Transverse colon (tissue), 4 donors: Measurements from ENCODE around the gene FAM229A. TPM values are rescaled to one million over a fixed set of nuclear protein-coding genes. Genes with fewer than 3 reads are reported as not detected.

Experiments
- DNase-seq: peaks from one replicate; pipeline ENCODE4 v3.0.0-alpha.2; 2019
- H3K27ac ChIP-seq, 4 donors: fragments of 200-600 bp; sonication (generic); 2 replicates each; pipeline ENCODE4 v1.5.1; 2016 to 2018; ENCODE audit warnings: inconsistent platforms in 4 of 4
- H3K27me3 ChIP-seq: fragments of 200-600 bp; sonication (generic); 2 replicates; pipeline ENCODE4 v1.5.1; 2017; ENCODE audit warnings: inconsistent platforms
- H3K36me3 ChIP-seq, 4 donors: fragments of 200-600 bp; sonication (generic); 2 replicates each; pipeline ENCODE4 v1.5.1; 2017 to 2019; ENCODE audit warnings: inconsistent platforms in 4 of 4
- H3K4me1 ChIP-seq, 4 donors: fragments of 200-600 bp; sonication (generic); 2 replicates each; pipeline ENCODE4 v1.5.1; 2017 to 2020; ENCODE audit warnings: inconsistent platforms in 4 of 4
- H3K4me3 ChIP-seq, 4 donors: fragments of 200-600 bp; sonication (generic); 1 replicate in 1 of 4; 2 replicates in 3 of 4; pipeline versions ENCODE4 v1.5.1 to v1.6.1; 2017 to 2019; ENCODE audit warnings: inconsistent platforms in 4 of 4
- H3K9me3 ChIP-seq, 2 donors: fragments of 200-600 bp; sonication (generic); 2 replicates each; pipeline ENCODE4 v1.5.1; 2017 to 2019; ENCODE audit warnings: inconsistent platforms in 2 of 2
- EP300 ChIP-seq: sonication (generic); formaldehyde crosslinking; IDR thresholded peaks from one replicate; pipeline ENCODE4 v1.6.1; 2017; ENCODE audit warnings: antibody characterized with exemption, low read depth
- POLR2A ChIP-seq: fragments of 450-650 bp; IDR thresholded peaks from one replicate; pipeline ENCODE4 v1.6.1; 2016; ENCODE audit warnings: antibody characterized with exemption, mild to moderate bottlenecking, moderate library complexity
- POLR2AphosphoS5 ChIP-seq, 3 donors: sonication (generic); formaldehyde crosslinking; IDR thresholded peaks; one replicate each; pipeline ENCODE4 v1.6.1; 2016; ENCODE audit warnings: antibody characterized with exemption in 3 of 3
- WGBS, 2 donors: methylation state at CpG; one replicate each; pipeline ENCODE4 v1.1.5; 2018; ENCODE audit warnings: low coverage in 1 of 2; 5-methylcytosine and 5-hydroxymethylcytosine counted together
- in situ Hi-C, 4 donors: fragments of 200-750 bp; cut with MboI; loops; one replicate each; pipeline versions ENCODE4 v1.15.0 to v1.15.1; 2017; ENCODE audit warnings: low sequenced_read_pairs in 3 of 4, low pct_ligation_motif_present in 1 of 4, low pct_unique_long_range_greater_than_20kb in 1 of 4
- intact Hi-C: fragments of 100-400 bp; cut with DNase I; formaldehyde crosslinking; loops from one replicate; pipeline ENCODE4 v1.15.1; 2023; ENCODE audit warnings: low total_unique reads
- total RNA-seq, 4 donors: library from RNA; depleted of rRNA; stranded (reverse); fragments of >200 nt; gene quantifications; one replicate each; pipeline ENCODE4 v1.1.0, GENCODE V29; 2016
- TF ChIP-seq, protein P1 (sequence below), 5 experiments: fragments of 200-600 bp in 3 of 5; fragments of 450-650 bp in 2 of 5; sonication (generic) in 3 of 5; IDR thresholded peaks; 1 replicate in 2 of 5; 2 replicates in 3 of 5; pipeline ENCODE4 v1.5.1; 2016 to 2017; ENCODE audit warnings: antibody characterized with exemption in 5 of 5, inconsistent platforms in 3 of 5, mild to moderate bottlenecking in 2 of 5, moderate library complexity in 1 of 5

FAM229A gene
- total RNA-seq, 4 donors from 2014 or later, result 12.1 to 59.1 (median 21.1) TPM

DNA sequence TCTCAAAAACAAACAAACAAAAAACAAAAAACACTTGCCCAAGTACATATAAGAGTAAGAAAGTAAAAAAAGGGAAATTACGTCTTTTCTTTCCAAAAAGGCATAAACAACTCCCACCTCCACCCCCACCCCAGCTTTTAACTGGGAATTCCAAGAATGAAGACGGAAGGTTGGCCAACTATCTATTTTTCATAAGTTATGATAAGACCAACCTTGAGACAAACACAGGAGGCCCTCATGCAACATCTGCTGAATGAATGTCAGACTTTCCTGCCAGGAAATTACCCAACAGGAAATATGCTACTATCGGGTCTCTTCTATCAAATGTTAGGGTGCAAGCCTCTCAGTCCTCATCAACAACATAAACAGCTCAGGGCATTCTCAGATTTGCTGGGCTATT is 30.0 kb upstream of the FAM229A start:
- no peak for DNase-seq
- H3K27me3 ChIP-seq, result no peaks in the 10 kb centered on the region
- H3K27ac ChIP-seq, result no peak overlapping the region
- H3K36me3 ChIP-seq, result peaks cover 0 to 23% (median 11%) of the 10 kb centered on the region in 4 donors
- WGBS, 2 donors, result 71 to 76% methylated on average over 2 to 3 of the region's 3 CpGs
- TF ChIP-seq, protein P1, sequence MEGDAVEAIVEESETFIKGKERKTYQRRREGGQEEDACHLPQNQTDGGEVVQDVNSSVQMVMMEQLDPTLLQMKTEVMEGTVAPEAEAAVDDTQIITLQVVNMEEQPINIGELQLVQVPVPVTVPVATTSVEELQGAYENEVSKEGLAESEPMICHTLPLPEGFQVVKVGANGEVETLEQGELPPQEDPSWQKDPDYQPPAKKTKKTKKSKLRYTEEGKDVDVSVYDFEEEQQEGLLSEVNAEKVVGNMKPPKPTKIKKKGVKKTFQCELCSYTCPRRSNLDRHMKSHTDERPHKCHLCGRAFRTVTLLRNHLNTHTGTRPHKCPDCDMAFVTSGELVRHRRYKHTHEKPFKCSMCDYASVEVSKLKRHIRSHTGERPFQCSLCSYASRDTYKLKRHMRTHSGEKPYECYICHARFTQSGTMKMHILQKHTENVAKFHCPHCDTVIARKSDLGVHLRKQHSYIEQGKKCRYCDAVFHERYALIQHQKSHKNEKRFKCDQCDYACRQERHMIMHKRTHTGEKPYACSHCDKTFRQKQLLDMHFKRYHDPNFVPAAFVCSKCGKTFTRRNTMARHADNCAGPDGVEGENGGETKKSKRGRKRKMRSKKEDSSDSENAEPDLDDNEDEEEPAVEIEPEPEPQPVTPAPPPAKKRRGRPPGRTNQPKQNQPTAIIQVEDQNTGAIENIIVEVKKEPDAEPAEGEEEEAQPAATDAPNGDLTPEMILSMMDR (IDR thresholded peaks at IDR 0.05), result no peak
- TF ChIP-seq POLR2AphosphoS5 (IDR thresholded peaks at IDR 0.05), result no peak
- TF ChIP-seq POLR2A, result no peak
- in situ Hi-C loops, result loop anchor here in 1 of 4 donors (25.0 kb wide), 1 partner anchor 180 kb away; the partner anchor contains the start of genes CCDC28B, DCDC2B, EIF3I and IQCC
- no peak overlapping the region for H3K4me3 ChIP-seq
- intact Hi-C loops, result no loop called here
- peaks cover 23 to 34% (median 29%) of the 10 kb centered on the region in 4 donors for H3K4me1 ChIP-seq
- H3K9me3 ChIP-seq, result no peaks in the 10 kb centered on the region

DNA sequence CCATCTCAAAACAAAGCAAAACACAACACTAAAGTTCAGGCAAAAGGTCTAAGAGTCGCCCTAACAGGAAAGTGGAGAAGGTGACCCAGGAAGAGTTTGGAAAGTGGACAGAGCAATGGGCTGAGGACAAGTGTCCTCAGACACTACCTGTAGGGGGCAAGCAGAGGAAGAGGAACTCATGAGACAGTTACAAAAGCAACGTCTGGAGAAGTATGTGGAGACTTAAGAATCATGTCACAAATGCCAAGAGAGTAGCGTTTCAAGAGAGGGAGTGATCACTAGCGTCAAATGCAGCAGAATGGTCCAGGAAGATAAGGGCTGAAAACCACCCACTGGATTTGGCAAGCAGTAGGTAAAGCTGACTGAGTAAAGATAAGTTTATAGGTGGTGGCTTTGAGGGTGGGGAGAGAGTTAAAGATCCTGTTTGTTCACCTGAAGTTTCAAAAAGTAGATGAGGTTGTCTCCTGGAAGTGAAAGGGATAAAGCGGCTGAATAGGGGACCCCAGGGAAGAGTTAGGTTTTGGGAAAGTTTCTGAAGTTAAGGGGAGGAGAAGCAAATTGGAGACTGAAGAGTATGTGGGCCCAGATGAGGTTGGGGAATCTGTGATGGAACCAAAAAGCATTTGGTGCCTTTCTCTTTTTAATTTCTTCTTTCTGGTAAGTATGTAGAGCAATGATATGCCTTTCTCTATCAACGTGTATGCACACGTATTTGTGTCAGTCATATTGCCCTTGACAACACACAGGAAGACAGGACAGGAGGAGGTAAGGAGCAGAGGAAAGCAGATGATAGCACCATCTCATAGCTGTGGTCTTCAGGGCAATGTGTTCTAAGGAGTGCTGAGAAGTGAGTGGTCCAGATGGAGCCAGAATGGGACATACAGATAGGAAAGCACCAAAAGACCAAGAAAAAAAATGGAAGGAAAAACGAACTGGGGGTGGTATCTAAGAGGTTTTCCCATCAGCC is 28.9 kb upstream of the FAM229A start:
- intact Hi-C loops (no loop called here), in situ Hi-C loops (loop anchor here in 1 of 4 donors (25.0 kb wide), 1 partner anchor 179 kb away; the partner anchor contains the start of genes CCDC28B, DCDC2B, EIF3I and IQCC)
- TF ChIP-seq POLR2AphosphoS5 (IDR thresholded peaks at IDR 0.05) (no peak), POLR2A (no peak), EP300 (no peak)
- TF ChIP-seq, protein P1 (IDR thresholded peaks at IDR 0.05), result no peak
- no peaks in the 10 kb centered on the region for H3K27me3 ChIP-seq
- H3K36me3 ChIP-seq, result peaks cover 0 to 33% (median 15%) of the 10 kb centered on the region in 4 donors
- H3K4me1 ChIP-seq, result peaks cover 23 to 34% (median 29%) of the 10 kb centered on the region in 4 donors
- WGBS, 2 donors, result 52 to 77% methylated on average over 8 of the region's 8 CpGs
- H3K27ac ChIP-seq, result no peak overlapping the region
- no peak for DNase-seq
- no peaks in the 10 kb centered on the region for H3K9me3 ChIP-seq
- H3K4me3 ChIP-seq, result no peak overlapping the region

DNA sequence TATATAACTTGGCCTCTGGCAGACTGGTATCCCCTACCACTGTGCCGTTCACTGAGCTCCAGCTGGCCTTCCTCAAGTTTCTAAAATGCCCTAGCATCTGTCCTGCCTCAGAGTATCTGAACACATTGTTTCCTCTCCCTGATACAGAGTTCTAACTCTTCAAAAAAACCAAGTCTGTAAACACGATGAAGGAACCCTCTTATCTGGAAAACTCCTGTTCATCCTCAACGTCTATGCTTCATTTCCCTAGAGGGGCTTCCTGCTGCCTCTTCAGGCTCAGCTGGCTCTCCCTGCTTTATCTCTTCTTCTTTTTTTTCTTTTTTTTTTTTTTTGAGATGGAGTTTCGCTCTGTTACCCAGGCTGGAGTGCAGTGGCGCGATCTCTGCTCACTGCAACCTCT is 26.4 kb upstream of the FAM229A start:
- in situ Hi-C loops (loop anchor here in 1 of 4 donors (25.0 kb wide), 1 partner anchor 176 kb away; the partner anchor contains the start of genes CCDC28B, DCDC2B, EIF3I and IQCC), intact Hi-C loops (no loop called here)
- no peak for DNase-seq
- Histone ChIP-seq H3K27me3 (no peaks in the 10 kb centered on the region), H3K4me3 (no peak overlapping the region), H3K9me3 (no peaks in the 10 kb centered on the region), H3K27ac (no peak overlapping the region), H3K36me3 (peaks cover 0 to 59% (median 26%) of the 10 kb centered on the region in 4 donors), H3K4me1 (peaks cover 15 to 23% (median 20%) of the 10 kb centered on the region in 4 donors)
- WGBS, 2 donors, result 85 to 90% methylated on average over 3 to 6 of the region's 6 CpGs
- TF ChIP-seq POLR2AphosphoS5 (IDR thresholded peaks at IDR 0.05), result no peak
- no peak for TF ChIP-seq EP300
- no peak for TF ChIP-seq POLR2A
- TF ChIP-seq, protein P1 (IDR thresholded peaks at IDR 0.05), result no peak

DNA sequence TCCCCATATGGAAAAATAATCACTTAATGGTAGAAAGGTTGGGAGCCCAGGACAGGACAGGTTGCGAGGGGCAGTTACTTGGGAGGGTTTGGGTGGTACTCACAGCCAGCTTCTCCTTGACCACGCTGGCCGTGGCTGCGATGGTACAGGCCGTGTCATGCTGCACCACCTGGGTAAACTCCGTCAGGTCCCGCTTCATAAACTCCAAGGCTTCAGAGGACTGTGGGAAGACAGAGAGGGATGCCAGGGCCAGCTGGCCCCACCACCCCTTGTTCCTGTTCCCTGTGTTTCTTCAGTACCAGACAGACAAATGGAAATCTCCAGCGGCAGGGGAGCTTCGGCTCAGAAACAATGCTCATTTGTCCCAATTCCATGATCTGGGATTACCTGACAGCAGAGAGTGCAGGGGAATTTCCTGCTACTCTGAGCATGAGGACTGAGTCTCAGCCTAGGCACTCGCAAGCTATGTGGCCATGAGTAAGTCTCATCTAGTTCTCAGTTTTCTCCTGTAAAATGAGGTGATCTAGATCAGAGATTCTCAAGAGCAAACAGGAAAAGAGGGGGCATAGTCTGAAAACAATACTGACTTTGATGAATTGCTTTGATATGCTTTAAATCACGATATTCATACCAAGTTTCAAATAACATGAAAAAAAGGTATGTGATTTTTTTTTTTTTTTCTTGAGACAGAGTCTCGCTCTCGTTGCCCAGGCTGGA is 24.5 kb upstream of the FAM229A start:
- no peak overlapping the region for H3K4me3 ChIP-seq
- H3K36me3 ChIP-seq, result peaks cover 0 to 77% (median 34%) of the 10 kb centered on the region in 4 donors
- TF ChIP-seq EP300 (no peak), POLR2AphosphoS5 (IDR thresholded peaks at IDR 0.05) (no peak), POLR2A (no peak)
- TF ChIP-seq, protein P1 (IDR thresholded peaks at IDR 0.05), result no peak
- no peak overlapping the region for H3K27ac ChIP-seq
- peaks cover 0 to 6% (median 4%) of the 10 kb centered on the region in 4 donors for H3K4me1 ChIP-seq
- no peak for DNase-seq
- 93 to 95% methylated on average over 2 to 13 of the region's 13 CpGs for WGBS, 2 donors
- in situ Hi-C loops, result loop anchor here in 1 of 4 donors (25.0 kb wide), 1 partner anchor 175 kb away; the partner anchor contains the start of genes CCDC28B, DCDC2B, EIF3I and IQCC
- no peaks in the 10 kb centered on the region for H3K27me3 ChIP-seq
- intact Hi-C loops, result no loop called here
- H3K9me3 ChIP-seq, result no peaks in the 10 kb centered on the region
